Measurements from ENCODE around the gene NUDT8.
"Not testable (repeated sequence)": the region's sequence is repeated elsewhere in the genome, so short reads cannot be mapped to it uniquely, and the experiment has no call there.

Gene NUDT8

GRCh38 chr11:67608486-67608885 is 21.3 kb downstream of the NUDT8 start:
- no peak for TF ChIP-seq GATA1 (IDR thresholded peaks at IDR 0.05; ENCODE audit: low read depth, low read length)
- no peak for TF ChIP-seq POLR2A (IDR thresholded peaks at IDR 0.05; ENCODE audit: low read length)

GRCh38 chr11:67607507-67607906 is 22.2 kb downstream of the NUDT8 start:
- peak in 1 of 2 experiments; percentile 43 for DNase-seq
- TF ChIP-seq GATA1 (IDR thresholded peaks at IDR 0.05; ENCODE audit: low read depth, low read length): no peak
- no peak for TF ChIP-seq POLR2A (IDR thresholded peaks at IDR 0.05; ENCODE audit: low read length)

More at GRCh38 chr11:67608486-67608885, 21.3 kb downstream of the NUDT8 start:
- DNase-seq: no peak

- DNase-seq: peak; percentile 96 to 98
- TF ChIP-seq GATA1 (IDR thresholded peaks at IDR 0.05; ENCODE audit: low read depth, low read length) (no peak), POLR2A (IDR thresholded peaks at IDR 0.05; ENCODE audit: low read length) (peak; percentile 84)
Observed at GRCh38 chr11:67606492-67607295, 23.0 kb downstream of the NUDT8 start, which contains the start of gene NDUFV1. TSS of gene NDUFV1 (plus strand) at chr11:67606936. CDS start at chr11:67607005, 69 bp downstream.

GRCh38 chr11:67606093-67606491 is 23.6 kb downstream of the NUDT8 start:
- TF ChIP-seq GATA1 (IDR thresholded peaks at IDR 0.05; ENCODE audit: low read depth, low read length): no peak
- no peak for TF ChIP-seq POLR2A (IDR thresholded peaks at IDR 0.05; ENCODE audit: low read length)
- DNase-seq: no peak

- TF ChIP-seq POLR2A (IDR thresholded peaks at IDR 0.05; ENCODE audit: low read length) (no peak), GATA1 (IDR thresholded peaks at IDR 0.05; ENCODE audit: low read depth, low read length) (no peak)
- DNase-seq: no peak
Observed at GRCh38 chr11:67605231-67606011, 24.3 kb downstream of the NUDT8 start.

- TF ChIP-seq POLR2A (IDR thresholded peaks at IDR 0.05; ENCODE audit: low read length): no peak
- no peak for TF ChIP-seq GATA1 (IDR thresholded peaks at IDR 0.05; ENCODE audit: low read depth, low read length)
- DNase-seq: peak in 1 of 2 experiments; percentile 35
Observed at GRCh38 chr11:67604815-67605214, 24.9 kb downstream of the NUDT8 start.

- not testable (repeated sequence) for DNase-seq
Observed at GRCh38 chr11:67604119-67604518, 25.6 kb downstream of the NUDT8 start.

- DNase-seq: no peak
- TF ChIP-seq POLR2A (IDR thresholded peaks at IDR 0.05; ENCODE audit: low read length) (no peak), GATA1 (IDR thresholded peaks at IDR 0.05; ENCODE audit: low read depth, low read length) (no peak)
Observed at GRCh38 chr11:67601098-67601497, 28.6 kb downstream of the NUDT8 start.

GRCh38 chr11:67600324-67601029 is 29.3 kb downstream of the NUDT8 start:
- TF ChIP-seq GATA1 (IDR thresholded peaks at IDR 0.05; ENCODE audit: low read depth, low read length) (no peak), POLR2A (IDR thresholded peaks at IDR 0.05; ENCODE audit: low read length) (no peak)
- DNase-seq: no peak

GRCh38 chr11:67599149-67599548 is 30.6 kb downstream of the NUDT8 start:
- no peak for DNase-seq
- no peak for TF ChIP-seq POLR2A (IDR thresholded peaks at IDR 0.05; ENCODE audit: low read length)
- no peak for TF ChIP-seq GATA1 (IDR thresholded peaks at IDR 0.05; ENCODE audit: low read depth, low read length)

- not testable (repeated sequence) for DNase-seq
Observed at GRCh38 chr11:67597963-67598362, 31.8 kb downstream of the NUDT8 start.

- DNase-seq: not testable (repeated sequence)
Observed at GRCh38 chr11:67597458-67597857, 32.3 kb downstream of the NUDT8 start.

GRCh38 chr11:67596753-67597300 is 32.9 kb downstream of the NUDT8 start:
- DNase-seq: no peak
- TF ChIP-seq GATA1 (IDR thresholded peaks at IDR 0.05; ENCODE audit: low read depth, low read length): no peak
- TF ChIP-seq POLR2A (IDR thresholded peaks at IDR 0.05; ENCODE audit: low read length): no peak

GRCh38 chr11:67594480-67594879 is 35.3 kb downstream of the NUDT8 start:
- TF ChIP-seq POLR2A (IDR thresholded peaks at IDR 0.05; ENCODE audit: low read length) (no peak), GATA1 (IDR thresholded peaks at IDR 0.05; ENCODE audit: low read depth, low read length) (no peak)
- no peak for DNase-seq

Data from erythroblast (primary cell).